ENCODE measurements around the gene MTUS2.

DNA sequence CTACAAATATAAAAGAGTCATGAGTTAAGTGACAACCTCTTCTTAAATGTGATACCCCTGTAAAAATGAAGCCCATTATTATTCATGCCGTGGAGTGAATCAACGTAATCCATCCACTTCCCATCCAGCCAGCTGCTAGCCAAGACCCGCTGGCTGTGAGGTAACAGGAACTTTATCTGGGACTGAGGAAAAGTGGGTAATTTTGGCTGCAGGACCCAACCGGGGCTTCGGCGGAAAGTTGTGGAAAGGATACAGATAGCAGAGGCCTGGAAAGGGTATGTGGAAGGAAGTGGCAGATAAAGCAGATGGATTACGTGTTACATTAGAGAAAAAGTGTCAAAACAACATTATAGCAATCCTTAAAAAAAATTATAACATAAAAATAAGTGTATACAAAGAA, 727.0 kb downstream of the MTUS2 start:
- TF ChIP-seq, protein P1, sequence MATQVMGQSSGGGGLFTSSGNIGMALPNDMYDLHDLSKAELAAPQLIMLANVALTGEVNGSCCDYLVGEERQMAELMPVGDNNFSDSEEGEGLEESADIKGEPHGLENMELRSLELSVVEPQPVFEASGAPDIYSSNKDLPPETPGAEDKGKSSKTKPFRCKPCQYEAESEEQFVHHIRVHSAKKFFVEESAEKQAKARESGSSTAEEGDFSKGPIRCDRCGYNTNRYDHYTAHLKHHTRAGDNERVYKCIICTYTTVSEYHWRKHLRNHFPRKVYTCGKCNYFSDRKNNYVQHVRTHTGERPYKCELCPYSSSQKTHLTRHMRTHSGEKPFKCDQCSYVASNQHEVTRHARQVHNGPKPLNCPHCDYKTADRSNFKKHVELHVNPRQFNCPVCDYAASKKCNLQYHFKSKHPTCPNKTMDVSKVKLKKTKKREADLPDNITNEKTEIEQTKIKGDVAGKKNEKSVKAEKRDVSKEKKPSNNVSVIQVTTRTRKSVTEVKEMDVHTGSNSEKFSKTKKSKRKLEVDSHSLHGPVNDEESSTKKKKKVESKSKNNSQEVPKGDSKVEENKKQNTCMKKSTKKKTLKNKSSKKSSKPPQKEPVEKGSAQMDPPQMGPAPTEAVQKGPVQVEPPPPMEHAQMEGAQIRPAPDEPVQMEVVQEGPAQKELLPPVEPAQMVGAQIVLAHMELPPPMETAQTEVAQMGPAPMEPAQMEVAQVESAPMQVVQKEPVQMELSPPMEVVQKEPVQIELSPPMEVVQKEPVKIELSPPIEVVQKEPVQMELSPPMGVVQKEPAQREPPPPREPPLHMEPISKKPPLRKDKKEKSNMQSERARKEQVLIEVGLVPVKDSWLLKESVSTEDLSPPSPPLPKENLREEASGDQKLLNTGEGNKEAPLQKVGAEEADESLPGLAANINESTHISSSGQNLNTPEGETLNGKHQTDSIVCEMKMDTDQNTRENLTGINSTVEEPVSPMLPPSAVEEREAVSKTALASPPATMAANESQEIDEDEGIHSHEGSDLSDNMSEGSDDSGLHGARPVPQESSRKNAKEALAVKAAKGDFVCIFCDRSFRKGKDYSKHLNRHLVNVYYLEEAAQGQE (IDR thresholded peaks at IDR 0.05; ENCODE audit: insufficient replicate concordance, low read depth) = no peak
- TF ChIP-seq, protein P2, sequence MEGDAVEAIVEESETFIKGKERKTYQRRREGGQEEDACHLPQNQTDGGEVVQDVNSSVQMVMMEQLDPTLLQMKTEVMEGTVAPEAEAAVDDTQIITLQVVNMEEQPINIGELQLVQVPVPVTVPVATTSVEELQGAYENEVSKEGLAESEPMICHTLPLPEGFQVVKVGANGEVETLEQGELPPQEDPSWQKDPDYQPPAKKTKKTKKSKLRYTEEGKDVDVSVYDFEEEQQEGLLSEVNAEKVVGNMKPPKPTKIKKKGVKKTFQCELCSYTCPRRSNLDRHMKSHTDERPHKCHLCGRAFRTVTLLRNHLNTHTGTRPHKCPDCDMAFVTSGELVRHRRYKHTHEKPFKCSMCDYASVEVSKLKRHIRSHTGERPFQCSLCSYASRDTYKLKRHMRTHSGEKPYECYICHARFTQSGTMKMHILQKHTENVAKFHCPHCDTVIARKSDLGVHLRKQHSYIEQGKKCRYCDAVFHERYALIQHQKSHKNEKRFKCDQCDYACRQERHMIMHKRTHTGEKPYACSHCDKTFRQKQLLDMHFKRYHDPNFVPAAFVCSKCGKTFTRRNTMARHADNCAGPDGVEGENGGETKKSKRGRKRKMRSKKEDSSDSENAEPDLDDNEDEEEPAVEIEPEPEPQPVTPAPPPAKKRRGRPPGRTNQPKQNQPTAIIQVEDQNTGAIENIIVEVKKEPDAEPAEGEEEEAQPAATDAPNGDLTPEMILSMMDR (IDR thresholded peaks at IDR 0.05; ENCODE audit: insufficient read depth, low read length) = no peak

Measured in HL-60 (cell line).